Activated CD4-positive, alpha-beta T cell treated with anti-CD3 and anti-CD28 coated beads, Interleukin-2, amount 50 U/mL, for 24 hours (primary cell): ENCODE results near the gene HOXD12.
A peak's percentile ranks its signal among the peaks of the same experiment; 100 is the strongest.

Source experiments
- DNase-seq, 2 donors: peaks; one replicate each; pipeline ENCODE4 v3.0.0-alpha.2; 2020; ENCODE audit warnings: low read depth in 1 of 2, low spot score in 1 of 2

HOXD12 gene

DNA sequence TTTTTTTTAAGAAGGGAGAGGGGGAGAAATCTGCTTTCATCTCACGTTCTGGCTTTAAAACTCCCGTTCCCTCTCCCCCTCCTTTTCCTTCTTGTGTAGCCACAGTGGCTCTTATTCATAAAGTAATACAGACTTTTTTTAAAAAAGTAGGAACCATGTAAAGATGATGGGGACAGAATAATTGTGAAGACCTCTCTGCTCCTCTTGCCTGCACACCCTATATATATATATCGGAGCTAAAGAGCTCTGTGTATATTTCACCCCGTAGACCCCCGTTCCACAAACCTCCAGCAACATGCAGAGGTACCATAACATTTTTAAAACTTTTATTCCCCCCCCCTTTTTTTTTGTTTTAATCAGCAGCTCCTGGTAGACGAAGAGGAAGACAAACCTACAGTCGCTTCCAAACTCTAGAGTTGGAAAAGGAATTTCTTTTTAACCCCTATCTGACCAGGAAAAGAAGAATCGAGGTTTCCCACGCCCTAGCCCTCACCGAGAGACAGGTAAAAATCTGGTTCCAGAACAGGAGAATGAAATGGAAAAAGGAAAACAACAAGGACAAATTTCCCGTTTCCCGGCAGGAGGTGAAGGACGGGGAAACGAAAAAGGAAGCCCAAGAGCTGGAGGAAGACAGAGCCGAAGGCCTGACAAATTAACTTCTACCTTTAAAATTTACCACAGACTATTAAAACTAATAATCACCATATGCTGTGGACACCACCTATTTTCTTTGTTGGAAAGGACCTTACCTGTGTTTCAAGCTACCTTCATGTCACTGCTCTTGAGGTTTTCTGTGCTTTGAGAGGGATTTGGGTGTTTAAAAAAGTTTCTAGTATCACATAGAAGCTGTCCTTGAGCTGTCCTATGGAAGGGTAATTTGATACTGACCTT lies 31.6 kb downstream of the HOXD12 start:
- no peak for DNase-seq

DNA sequence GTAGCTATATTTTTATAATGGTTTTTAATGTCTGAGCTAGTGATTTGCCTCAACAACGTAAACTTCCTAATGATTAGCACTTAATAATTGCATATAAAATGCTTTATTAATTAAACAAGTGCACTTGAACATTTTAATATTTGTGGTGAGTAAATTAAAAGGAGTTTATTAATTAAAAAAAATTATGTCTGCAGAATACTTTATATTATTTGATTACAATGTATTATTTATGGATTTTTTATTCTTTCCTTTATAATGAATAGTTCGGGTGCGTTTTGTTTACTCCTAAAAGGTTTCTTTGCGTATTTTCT lies 32.2 kb downstream of the HOXD12 start:
- no peak for DNase-seq

DNA sequence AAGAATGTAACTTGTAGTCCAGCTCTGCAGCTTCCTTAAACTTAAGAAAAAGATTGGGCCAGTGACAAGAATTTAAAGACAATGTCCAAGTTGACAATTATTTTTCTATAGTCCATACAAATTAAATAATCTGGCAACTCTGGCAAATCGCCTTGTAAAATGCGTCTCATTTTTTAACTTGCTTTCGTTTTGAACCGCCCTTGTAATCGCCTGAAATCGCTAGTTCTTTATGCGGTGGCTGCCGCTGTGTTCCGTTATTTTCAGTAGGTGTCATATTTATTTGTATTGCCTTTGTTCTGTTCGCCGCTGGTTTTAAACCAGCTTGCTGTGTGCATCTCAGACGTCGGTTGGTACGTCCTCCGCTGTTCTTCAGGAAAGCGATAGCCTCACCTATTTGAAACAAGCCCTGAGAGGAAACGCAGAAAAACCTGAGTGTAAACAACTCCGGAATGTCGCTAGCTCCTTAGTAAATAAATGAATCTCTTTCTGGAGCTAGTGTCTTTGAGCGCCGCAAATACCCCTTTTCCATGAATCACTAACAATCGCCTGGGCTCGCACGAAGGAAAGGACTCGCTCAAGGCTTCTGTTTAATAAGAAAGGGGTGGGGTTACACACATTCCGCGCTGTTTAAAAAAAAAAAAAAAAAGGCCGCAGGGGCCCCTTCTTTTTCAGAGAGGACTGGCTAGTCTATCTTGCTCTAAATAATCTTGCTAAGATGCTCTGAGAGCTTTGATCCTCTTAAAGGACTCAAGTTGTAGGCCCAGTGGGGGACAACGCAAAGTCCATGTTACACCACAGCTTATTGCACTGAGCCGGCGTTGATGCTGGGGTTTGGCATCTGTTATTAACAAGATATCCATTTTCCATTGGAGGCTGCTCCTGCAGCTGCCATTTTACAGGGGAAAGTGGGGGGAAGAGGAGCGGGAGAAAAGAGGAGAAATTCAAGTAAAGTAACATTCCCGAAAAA lies 32.9 kb downstream of the HOXD12 start:
- no peak for DNase-seq

DNA sequence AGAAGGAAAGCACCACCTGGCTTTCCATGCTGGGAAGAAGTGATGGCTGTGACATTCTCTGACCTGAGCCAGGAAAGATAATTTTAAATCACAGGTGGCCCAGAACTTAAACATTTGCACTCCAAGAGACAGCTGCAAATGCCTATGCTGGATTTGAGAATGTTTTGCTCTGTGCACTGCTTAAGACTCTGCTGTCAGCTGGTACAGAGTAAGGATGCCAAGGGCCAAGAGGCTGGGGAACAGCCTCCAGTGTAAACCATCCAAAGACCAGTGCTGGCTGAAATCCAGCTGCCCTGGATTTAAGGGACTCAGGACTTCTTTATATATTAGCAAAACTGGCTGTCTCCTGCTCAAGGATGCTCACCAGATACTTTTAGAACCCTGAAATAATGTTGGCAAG lies 33.8 kb downstream of the HOXD12 start:
- no peak for DNase-seq

DNA sequence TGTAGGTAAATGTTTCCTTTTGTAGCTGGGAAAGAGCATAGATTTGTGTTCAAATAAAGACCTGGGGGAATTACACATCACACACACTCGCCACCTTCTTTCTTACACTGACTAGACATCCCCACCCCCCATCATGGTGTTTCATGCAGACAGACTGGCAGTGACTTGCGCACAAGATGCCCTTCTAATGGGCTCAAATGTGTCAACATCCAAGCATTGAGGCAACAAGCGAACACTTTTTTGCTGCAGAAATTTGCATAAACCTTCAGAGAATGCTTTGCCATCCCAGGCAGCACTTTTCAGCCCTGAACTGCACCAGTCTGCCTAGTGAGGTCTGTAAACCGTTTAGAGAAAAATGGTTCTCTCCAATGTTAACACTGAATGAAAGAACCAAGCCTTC lies 34.4 kb downstream of the HOXD12 start:
- DNase-seq: no peak

DNA sequence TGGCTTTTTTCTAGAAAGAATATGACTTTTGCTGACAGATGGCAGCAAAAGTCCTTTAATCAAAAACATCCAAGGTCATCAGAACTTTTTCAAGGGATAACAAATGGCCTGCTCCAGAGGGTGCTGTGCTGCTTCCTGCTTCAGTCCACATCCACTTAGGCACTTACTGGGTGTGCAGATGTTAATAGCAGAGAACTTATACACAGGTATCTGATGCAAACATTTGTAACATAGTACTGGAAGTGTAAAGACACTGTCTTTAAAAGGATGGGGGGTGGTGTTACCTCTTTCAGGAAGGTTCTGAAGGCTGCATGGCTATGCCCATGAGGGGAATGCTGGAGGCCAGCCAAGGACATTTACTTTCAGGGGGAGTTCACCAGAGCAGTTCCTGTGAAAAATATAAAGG lies 35.4 kb downstream of the HOXD12 start:
- DNase-seq: no peak

DNA sequence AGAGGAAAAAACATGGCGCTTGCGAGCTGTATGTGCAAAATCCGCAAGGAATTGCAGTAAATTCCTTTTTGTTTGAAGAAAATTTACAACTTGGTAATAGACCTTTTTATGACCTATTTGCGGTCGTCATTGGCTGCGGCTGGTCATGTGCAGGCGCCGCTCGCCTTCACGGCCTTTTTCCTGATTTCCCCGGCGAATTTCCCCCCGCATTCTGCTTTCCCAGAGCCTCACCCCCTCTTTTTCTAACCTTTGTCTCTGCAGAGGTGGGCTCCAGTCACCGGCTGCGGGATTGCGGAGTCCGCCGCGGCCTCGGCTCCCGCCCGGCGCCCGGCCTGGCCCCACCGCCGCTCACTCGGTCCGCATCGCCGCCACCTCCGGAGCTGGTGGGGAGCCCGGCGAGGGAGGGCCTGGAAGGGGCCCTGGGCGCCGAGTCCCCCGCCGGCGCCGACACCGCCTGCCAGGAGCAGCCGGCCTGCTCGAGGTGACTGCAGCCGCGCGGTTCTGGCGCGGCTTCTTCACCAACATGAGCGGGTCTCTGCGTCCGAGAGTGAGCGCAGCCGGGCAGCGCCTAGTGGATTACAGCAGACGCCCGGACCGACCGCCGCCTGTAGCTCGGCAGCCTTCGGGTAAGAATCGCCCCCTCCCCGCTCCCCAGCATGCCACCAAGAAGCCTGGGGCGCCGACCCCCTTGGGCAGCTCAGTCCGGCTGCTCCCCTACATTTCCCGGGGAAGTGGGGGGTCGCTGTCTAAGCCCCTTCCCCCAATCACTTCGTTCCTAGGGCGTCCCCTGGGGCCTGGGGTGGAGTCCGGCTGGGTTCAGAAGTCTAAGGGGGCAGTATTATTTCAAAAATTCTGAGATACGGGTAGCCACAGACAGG lies 37.0 kb downstream of the HOXD12 start:
- no peak for DNase-seq

DNA sequence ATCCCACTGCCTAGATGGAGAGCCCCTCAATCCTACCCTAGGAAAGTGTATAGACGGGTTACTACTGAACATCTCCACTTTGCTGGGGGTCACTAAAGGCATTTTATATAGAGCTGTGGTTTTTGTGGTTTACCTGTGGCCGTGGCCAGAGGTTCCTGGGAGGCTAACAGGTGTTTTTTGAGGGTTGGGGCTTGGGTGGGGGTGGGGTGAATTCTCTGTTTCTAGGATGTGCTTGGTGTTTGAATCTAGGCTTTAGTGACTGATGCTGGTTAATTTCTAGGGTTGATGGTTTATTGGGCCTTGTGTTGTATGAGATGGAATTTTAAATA lies 37.6 kb downstream of the HOXD12 start:
- DNase-seq: no peak

DNA sequence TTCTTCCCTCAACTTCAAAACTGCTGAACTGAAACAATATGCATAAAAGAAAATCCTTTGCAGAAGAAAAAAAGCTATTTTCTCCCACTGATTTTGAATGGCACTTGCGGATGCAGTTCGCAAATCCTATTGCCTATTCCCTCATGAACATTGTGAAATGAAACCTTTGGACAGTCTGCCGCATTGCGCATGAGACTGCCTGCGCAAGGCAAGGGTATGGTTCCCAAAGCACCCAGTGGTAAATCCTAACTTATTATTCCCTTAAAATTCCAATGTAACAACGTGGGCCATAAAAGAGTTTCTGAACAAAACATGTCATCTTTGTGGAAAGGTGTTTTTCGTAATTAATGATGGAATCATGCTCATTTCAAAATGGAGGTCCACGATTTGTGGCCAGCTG lies 38.3 kb downstream of the HOXD12 start:
- DNase-seq: no peak

DNA sequence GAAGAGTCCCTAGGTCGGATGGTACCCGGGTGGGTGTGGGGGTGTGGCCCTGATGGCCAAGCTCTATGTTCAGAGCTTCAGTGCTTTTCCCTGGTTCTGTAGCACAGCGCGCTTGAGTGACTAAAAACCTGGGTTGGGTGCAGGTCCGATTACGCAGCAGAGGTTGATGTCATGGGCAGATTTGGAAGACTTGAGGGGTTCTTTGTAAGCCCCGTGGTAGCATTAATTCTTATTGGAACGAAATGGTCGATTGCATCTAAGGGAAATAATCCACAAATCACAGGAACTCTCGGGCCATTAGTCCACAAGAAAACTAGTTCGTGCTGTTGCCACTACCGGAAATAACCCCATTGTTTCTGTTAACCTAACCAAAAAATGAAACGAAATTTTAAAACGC lies 38.9 kb downstream of the HOXD12 start:
- DNase-seq: no peak

DNA sequence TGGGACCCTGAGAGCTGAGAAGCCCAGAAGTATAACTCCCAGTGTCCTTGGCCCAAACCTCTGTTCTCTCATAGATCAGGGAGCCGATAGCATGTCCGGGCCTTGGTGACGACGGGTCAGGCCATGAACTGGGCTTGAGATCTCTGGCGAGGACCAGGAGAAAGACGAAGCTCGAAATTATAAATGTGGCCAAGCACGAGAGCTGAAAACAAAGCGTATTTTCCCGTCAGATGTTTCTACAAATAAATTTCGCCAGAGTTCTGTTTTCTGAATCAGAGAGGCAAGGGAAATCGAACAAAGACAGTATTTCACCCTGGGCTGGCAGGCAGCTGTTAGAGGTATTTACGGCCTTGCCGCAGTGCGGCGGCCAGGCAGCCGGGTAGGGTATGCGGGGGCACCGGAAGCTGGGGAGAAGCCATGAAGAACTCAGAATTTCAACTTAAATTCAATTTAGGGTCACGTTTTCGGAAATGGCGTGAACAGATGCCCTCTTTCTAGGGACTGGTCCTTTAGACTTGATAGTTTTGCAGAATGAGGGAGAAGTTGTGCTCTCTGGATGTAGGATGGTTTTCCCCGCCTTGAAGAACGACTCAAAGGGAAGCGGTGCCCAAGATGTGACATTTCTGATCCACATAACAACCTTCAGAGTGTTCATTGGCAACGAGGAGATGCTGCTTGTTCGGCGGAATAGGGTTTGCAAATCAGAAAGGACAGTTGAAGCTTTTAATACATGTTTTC lies 39.5 kb downstream of the HOXD12 start:
- no peak for DNase-seq

DNA sequence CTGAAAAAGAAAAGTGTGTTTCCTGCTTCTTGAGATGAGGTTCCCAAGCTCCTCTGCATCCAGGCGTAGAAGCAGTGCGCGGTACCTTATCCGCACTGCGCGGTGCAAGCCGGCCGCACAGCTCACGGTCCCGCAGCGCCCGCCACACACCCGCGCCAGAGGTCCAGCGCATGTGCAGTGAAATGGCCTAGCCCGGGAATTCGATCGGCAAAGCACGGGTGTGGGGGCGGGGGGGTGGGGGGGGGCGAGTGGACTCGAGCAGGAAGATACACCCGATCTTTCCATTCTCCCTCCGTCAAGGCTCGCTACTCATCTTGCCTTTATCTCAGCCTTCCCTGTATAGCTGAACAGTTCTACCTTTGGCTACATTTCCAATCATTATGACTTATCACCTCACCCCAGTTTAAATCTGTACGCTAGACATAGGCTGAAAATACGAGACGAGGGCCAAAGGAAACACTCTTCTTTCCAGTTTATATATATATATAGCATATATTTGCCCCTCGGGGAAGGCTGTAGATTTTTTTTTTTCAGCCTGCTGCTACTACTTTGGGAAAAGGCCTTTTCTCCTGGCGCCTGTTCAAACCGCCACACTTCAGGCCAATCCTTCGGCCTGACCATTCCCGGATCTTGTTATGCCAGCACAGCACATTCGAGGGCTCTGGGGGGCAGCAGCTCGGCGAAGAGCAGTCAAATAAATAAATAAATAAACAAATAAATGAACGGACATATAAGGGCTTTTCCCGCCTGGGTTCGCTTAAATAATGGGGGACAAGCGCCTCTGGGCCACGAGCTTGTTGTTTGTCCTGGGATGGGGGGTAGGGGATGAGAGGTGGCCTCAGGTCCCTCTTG lies 40.3 kb downstream of the HOXD12 start:
- DNase-seq: no peak

DNA sequence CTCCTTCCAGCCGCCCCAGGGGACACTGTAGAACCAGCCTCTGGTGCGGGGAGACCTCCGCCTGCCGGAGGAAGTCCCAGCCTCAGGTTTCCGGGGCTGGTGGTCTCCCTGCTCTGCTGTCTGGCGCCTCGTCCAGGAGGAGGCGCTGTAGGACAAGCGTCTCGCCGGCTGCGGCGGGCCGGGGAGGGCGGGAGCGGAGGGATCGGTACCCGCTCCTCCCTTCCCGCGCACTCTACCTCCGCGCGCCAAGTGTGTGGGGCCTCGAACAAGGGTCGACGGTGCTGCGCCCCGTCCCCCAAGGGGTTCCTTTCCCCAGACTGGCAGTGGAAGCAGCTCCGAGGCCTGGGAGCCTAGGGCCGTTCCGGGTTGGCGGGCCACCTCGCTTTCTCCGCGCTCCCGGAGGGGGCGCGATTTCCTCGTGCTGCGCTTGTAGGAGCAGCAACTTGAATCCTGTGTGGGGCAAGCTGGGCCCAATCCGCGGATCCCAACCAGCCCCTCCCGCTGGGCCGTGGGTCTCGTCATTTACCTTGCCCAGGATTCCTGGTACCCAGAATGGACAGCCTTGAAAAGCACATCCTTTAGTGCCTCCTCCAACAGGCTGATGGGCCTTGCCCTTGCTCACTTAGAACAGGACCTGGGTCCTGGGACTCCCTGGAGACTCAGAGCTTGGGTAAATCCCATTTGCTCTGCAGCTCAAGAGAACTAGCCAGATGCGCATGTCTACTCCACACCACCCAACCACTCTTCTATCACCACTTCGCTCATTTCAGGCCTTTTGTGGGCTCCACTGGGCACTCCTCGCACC lies 41.1 kb downstream of the HOXD12 start:
- DNase-seq: peak in 1 of 2 donors; percentile 55

DNA sequence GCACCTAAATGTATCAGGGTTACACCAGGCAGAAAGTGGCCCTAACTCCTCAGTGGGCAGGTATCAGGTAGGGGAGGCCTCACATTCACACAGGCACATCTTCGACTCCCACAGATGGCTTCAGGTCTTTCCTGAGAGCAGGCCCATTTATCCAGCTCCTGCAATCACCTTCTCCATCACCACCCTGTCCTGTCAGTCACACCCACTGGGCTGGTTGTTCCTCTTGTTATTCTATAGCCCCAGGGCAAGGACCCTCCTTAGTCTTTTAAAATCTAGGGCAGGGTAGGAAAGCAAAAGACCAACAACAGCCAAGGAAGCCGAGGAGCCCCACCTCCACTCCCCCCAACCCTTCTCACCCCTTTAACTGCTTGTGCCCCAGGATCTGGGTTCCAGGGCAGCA lies 42.7 kb downstream of the HOXD12 start:
- no peak for DNase-seq

DNA sequence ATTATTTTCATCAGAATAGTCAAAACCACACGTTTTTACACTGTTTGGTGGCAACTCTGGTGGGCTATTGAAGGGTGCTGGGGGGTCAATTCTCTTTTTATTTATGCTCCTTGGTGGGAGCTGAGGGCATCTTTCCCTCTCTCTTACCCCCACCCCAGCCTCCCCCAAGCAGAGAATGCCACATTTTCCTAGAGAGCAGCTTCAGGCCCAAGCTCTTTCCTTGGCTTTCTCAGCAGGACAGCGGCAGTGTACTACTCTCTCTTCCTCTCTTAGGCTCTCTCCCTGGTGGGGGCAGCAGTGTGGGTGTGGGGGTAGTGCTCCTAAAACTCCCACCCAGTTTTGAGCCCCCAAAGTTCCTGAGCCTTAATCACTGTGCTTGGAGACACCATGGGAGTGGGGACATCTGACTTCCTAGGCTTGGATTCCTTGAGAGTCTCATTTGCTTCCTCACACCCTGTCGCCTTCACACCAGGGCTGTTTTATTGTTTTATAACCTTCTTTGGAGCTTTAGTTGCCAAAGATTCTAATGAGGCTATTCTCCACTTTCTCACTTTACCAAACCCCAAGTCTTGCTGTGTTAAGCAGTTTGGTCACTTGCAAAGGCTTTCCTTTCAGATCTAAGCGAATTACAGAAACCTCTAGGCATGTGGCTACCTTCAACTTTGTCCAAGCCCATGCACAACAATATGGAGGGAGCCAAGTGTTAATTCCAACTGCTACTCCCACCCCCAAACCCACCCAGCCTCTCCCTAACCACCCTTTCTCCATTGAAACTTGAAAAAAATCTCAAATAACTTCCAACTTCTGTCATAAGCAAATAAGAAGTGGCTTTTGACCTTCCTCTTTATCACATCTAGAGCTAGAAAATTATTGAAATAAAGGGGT lies 45.7 kb downstream of the HOXD12 start:
- DNase-seq: no peak

DNA sequence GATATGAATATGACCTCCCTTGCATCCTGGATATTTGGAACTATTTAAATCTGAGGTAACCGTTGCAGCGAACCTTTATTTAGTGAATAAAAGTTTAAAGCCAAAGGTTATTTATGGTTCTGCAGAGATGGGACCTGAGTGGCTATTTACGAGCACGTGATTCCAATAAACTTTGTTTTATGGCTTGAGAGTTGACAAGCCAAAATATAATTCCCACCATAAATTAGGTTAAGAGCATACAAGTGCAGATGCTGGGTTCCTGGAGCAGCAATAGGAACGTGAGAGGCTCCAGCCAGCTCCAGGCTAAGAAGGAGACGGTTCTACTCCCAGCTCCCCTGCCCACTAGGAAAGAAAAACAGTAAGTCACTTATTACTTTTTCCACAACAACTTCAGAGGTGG lies 46.5 kb downstream of the HOXD12 start:
- no peak for DNase-seq

DNA sequence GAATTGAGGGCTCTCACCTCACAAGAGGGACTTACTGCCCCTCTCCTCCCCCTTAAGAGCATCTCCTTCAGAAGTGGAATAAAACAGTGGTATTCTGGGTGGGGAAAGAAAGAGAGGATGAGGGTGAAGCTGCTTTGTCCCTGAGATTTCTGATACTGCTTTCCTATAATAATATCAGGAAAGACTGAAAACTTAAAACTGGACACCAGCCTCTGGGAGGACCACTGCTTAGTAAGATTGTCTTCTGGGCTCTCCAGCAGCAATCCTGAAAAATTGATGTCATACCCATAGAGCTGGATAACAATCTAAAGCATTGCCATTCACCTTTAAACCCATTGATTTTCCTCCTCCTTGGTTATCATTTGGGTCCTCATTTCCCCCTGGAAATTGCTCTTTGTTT lies 47.0 kb downstream of the HOXD12 start:
- DNase-seq: no peak

DNA sequence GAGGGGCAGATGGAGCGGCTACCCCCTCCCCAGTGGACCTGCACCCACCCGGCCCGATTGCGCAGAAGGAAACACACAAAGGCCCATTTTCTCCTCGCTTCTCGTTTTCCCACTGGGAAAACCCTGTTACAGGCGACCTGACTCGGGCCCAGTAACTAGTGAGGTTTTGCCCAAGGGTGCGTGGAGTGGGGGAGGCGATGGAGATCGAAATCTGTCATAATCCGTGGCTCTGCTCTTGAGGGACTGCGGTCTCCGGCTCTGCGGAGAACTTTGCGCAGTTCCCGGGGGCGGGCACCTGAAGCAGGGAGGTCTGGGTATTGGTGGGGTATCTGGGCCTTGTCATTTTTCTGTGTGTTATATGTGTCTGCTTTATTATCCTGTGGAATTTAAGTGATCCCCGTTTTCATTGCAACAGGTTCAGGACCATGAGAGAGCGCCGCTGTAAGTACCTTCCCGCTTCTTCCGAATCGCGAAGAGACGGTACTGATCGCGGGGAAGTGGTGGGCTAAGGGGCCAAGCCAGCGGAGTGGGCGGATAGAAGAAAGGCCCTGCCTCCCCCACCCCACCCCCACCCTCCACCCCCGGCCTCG lies 47.7 kb downstream of the HOXD12 start:
- no peak for DNase-seq
